ENCODE measurements around the gene MAPRE3. TPM values are rescaled to one million over a fixed set of nuclear protein-coding genes. Genes with fewer than 3 reads are reported as not detected.

Gene MAPRE3
- total and polyA plus RNA-seq, 9 of the 15 experiments (the other 6 are each of a cell fraction or from before 2014, with no cell fraction given) = 0.70 to 43.2 (median 12.6) TPM

DNA sequence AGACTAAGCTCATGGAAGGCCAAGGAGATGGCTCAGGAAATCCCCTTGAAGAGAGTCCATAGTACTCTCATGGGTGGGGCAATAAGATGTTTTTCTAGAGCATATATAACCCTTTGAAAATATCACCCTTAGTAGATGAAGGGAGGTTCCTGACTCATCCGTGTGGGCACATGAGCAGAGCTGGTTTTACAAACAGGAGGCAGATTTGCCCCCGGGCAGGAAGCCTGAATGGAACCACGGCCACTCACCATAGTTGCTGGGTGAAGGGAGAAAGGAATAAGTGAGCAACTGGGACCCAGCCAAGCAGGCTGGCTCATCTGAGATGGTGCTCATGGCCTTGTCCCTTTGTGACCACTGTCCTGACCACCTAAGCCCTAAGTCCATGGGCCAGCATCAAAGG lies 29.0 kb upstream of the MAPRE3 start:
- Histone ChIP-seq H2AFZ (ENCODE audit: low read depth, low read length) (no peak overlapping the region), H3K27me3 (ENCODE audit: control insufficient read depth in 2 of 2, insufficient read depth in 2 of 2, low read length in 2 of 2) (peaks cover 11 to 27% of the 10 kb centered on the region in 2 experiments; a peak in 4 of 5 replicates), H3K27ac (ENCODE audit: extremely low read depth, low read depth, low read length) (no peak overlapping the region), H3K9me3 (replicated peaks; ENCODE audit: control insufficient read depth, insufficient read depth, low read depth, low read length) (no peaks in the 10 kb centered on the region), H3K9ac (ENCODE audit: insufficient read depth in 1 of 2, low read depth in 2 of 2, low read length in 2 of 2) (no peak overlapping the region), H3K4me1 (replicated peaks in 1 of 2; ENCODE audit: control insufficient read depth in 2 of 2, insufficient read depth in 2 of 2, low read length in 2 of 2) (peaks cover 0 to 10% of the 10 kb centered on the region in 2 experiments; a peak in 2 of 5 replicates), H3K79me2 (ENCODE audit: control insufficient read depth, insufficient read depth, low read length) (no peaks in the 10 kb centered on the region), H4K20me1 (replicated peaks; ENCODE audit: control insufficient read depth, insufficient read depth, low read length) (no peaks in the 10 kb centered on the region; the same call in 1 of the 2 replicates), H3K36me3 (ENCODE audit: control insufficient read depth, insufficient read depth, low read length) (no peaks in the 10 kb centered on the region), H3K4me3 (no peak overlapping the region), H3K9me1 (ENCODE audit: control insufficient read depth, insufficient read depth, low read length) (no peaks in the 10 kb centered on the region), H3K4me2 (ENCODE audit: insufficient read depth, low read length) (no peak overlapping the region)
- ChIA-PET POLR2A (interaction anchor here (0.6 kb wide), 2 partner anchors 30 to 84 kb away, joined by 3 read pairs; no protein-coding TSS in a partner anchor), CTCF (ENCODE audit: low intra/inter-chr PET ratio) (interaction anchor here (1.1 to 2.0 kb wide), 2 partner anchors 75 to 95 kb away, joined by 3 to 19 read pairs; no protein-coding TSS in a partner anchor)
- intact Hi-C loops (cut with micrococcal nuclease) (no loop called here), in situ Hi-C loops (cut with MboI) (loop anchor here (10.0 kb wide), 1 partner anchor 97 kb away; the partner anchor contains the start of gene DPYSL5)
- FAIRE-seq (no peak), ATAC-seq (no peak), DNase-seq (ENCODE audit: extremely low read depth in 1 of 4, low spot score in 3 of 4) (no peak)
- BruUV-seq (replicated peaks) = no TSS peak
- TF ChIP-seq MIER1 (IDR thresholded peaks at IDR 0.05; ENCODE audit: low read depth) (no peak), CBX5 (IDR thresholded peaks at IDR 0.05; ENCODE audit: borderline replicate concordance, low read depth) (no peak), ZNF436 (CRISPR knock-in tag; IDR thresholded peaks at IDR 0.05) (no peak), ZNF583 (CRISPR knock-in tag; IDR thresholded peaks at IDR 0.05) (no peak)
- TF ChIP-seq, protein P1, sequence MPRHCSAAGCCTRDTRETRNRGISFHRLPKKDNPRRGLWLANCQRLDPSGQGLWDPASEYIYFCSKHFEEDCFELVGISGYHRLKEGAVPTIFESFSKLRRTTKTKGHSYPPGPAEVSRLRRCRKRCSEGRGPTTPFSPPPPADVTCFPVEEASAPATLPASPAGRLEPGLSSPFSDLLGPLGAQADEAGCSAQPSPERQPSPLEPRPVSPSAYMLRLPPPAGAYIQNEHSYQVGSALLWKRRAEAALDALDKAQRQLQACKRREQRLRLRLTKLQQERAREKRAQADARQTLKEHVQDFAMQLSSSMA (CRISPR knock-in tag; IDR thresholded peaks at IDR 0.05) = no peak
- TF ChIP-seq, protein P2, sequence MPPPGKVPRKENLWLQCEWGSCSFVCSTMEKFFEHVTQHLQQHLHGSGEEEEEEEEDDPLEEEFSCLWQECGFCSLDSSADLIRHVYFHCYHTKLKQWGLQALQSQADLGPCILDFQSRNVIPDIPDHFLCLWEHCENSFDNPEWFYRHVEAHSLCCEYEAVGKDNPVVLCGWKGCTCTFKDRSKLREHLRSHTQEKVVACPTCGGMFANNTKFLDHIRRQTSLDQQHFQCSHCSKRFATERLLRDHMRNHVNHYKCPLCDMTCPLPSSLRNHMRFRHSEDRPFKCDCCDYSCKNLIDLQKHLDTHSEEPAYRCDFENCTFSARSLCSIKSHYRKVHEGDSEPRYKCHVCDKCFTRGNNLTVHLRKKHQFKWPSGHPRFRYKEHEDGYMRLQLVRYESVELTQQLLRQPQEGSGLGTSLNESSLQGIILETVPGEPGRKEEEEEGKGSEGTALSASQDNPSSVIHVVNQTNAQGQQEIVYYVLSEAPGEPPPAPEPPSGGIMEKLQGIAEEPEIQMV (tag; conservative IDR thresholded peaks at IDR 0.05; ENCODE audit: low read depth) = no peak
- 0% methylated on average over 3 of the region's 3 CpGs for WGBS (ENCODE audit: insufficient coverage, low coverage, missing lambda C conversion rate)

Measured in K562 (cell line).